GM21825 (cell line): ENCODE measurements around the gene FXYD4.

ENCODE experiments used
- ATAC-seq: cut with Tn5 transposase; IDR thresholded peaks from one replicate; pipeline ENCODE4 v1.9.1; 2021; ENCODE audit warnings: mild to moderate bottlenecking, moderate library complexity; ENCODE audit not compliant: unreplicated experiment

FXYD4 gene

GRCh38 chr10:43343126-43343525 is 28.3 kb upstream of the FXYD4 start:
- no peak for ATAC-seq

DNA sequence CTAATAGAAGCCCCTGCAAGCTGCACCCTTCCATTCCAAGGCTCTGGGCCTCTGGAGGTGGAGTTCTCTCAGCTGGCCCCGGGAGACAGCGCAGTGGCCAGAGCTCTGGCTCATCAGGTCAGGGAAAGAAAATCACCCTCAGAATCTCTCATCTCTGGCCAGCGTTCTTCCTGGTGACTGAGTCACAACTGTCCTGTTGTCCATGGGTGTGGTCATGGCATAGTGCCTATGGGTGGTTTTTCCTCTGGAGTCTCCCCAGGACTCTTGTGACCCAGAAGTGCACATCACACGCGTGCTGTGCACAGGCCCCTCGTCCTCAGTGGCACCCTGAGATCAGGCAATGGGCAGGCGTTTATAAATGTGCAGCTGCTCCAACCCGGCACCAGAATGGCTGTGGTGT is 27.4 kb upstream of the FXYD4 start:
- ATAC-seq: no peak

DNA sequence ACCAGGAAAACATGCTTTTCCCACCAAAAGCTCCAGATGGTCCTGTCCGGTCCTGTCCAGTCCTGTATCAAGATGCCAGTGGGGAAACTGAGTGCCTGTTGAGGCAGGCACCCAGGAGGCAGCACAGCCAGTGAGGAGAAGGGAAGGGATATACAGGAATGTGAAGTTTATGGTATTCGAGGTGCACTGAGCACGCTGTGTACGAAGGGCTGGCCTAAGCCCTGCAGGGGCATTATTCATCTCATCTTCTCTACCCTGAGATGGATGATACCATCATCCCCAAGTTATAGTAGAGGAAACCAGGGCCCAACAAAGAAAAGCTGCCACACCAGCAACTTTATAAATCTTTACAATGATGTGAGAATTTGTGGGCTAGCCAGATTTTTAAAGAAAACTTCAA is 23.4 kb upstream of the FXYD4 start:
- no peak for ATAC-seq

DNA sequence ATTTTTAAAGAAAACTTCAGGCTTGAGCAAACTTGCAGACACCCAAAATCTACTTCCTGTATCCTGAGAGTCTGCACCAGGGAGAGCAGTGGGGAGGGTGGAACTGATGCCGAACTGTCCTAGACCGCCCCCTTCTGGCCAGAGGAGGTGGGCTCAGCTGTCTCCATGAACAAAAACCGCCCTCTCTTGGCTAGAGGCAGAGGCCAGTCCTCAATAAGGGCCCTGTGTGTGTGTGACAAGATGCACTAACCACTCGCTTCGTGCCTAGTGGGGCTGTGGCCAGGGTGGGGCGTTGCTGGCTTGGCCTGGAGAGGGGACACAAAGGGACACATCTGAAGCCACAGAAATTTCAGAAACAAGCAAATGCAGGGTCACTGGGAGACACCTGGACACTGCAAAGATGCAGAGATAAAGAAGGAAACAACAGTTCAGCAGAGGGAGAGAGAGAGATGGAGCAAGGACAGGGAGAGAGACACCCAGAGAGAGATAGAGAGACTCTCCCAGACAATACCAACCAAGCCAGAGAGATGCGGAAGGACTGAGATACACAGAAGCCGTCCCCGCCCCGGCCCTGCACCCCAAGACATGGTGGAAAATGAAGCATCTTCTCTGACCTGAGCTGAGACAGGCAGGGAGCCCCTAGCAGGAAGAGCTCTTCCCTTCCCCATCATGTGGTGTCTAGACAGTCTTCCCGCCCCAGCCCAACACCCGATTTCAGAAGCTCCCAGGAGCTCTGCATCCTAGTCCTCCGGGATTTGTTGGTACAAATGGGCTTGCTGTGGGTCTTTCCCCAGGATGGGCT is 22.7 kb upstream of the FXYD4 start:
- ATAC-seq: peak; percentile 99

GRCh38 chr10:43350156-43350555 is 21.3 kb upstream of the FXYD4 start:
- no peak for ATAC-seq

DNA sequence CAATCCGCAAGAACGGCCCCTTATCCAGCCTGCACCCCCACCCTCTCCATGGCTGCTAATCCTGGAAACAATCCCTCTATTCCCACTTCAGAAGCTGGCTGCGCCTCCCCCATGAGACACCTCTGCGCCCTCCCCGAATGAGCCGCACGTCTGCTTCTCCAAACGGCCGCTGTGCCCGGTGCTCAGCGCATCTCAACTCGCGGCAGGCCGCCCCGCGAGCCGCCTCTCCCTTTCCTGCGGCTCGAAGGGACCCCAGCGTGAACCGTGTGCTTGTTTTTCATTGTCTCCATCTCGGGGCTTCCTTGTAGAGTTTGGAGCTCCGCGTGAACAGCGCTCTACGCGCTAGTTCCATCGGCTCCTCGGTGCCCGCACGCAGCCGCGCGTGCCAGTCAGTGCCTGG is 20.8 kb upstream of the FXYD4 start:
- ATAC-seq: no peak

- no peak for ATAC-seq
These were observed 20.1 kb upstream of the FXYD4 start for GRCh38 chr10:43351301-43351700.

DNA sequence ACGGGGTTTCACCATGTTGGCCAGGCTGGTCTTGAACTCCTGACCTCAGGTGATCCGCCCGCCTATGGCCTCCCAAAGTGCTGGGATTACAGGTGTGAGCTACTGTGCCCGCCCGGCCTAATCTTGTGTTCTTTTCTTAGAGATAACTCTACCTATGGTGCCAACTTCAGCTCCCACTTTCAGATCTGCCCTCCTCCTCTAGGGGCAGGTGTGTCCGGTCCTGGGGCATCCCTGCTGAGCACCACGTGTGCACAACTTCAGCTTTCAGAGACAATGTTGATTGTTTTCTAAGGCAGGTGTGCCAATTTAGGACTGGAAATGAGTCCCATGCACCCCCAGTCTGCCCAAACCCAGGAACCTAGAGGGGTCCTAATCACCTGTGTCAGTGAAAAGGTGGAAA is 18.5 kb upstream of the FXYD4 start:
- no peak for ATAC-seq

DNA sequence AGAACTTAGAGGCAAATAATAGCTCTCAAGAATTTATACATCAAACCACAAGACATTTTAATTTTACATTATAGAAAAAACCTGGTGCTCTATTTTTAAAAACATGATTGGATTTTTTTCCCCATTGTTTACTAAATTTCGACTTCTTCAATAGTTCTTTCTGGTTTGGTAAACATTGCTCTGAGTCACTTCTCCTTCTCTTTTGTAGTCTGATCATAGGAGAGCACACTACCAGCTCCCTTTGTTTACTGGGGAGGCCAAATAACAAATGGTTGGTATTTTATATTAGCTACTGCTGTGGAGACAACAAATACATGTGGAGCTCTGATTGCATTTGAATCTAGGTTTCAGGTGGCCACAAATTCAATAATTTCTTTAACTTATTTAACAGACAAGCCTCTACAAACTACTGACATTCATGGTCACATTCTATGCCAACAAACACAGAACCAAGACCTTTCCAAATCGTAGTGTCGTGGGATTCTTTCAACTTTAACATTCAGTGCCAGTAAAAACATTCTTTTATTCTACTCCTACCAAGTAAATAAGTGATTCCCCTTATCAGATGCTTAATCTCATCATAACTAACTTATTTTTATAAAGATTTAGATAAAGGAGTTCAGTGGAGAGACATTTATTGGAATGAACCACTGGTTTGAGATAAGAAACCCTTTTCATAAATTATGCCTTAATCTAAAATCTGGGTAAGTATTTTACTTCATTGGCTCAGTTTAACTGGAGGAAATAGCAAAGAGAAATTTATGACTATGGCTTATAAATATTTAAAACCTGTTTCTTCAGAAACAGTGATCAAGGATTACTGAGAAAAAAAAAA is 17.7 kb upstream of the FXYD4 start:
- ATAC-seq: no peak

GRCh38 chr10:43354330-43354635 is 17.2 kb upstream of the FXYD4 start:
- ATAC-seq: no peak

DNA sequence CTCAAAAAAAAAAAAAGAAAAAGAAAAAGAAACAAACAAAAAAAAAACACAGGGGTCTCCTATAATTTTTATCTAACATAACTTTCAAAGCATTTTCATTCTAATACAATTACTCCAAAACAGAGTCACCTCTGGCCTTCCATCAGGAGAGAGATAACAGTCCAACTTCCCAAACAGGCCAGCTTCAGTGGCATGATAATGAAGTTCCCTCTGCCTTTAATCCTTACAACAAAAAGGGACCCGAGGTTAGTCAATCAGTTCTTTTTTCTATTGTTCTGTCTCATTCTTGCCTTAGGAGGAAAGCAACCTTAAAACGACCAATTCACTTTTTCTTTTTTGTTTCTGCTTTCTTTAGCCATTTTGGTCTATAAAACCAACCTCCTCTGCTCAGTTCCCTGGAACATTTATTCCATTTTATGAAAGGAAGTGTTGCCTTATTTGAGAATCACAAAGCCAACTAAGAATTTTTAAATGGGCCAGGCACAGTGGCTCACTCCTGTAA is 16.5 kb upstream of the FXYD4 start:
- no peak for ATAC-seq

DNA sequence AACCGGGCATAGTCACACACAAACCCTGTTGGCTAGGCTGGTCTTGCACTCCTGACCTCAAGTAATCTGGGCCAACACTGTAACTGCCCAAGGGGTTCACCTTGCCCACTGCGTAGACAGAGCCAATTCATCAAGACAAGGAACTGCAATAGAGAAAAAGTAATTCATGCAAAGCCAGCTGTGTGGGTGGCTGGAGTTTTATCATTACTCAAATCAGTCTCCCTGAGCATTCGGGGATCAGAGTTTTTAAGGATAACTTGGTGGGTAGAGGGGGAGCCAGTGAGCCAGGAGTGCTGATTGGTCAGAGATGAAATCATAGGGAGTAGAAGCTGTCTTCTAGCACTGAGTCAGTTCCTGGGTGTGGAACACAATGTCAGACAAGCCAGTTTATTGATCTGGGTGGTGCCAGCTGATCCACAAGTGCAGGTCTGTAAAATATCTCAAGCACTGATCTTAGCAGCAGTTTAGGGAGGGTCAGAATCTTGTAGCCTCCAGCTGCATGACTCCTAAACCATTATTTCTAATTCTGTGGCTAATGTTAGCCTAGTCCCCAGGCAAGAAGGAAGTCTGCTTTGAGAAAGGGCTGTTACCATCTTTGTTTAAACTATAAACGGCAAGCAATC is 15.6 kb upstream of the FXYD4 start:
- ATAC-seq: no peak

GRCh38 chr10:43360086-43360485 is 11.3 kb upstream of the FXYD4 start:
- ATAC-seq: no peak

- no peak for ATAC-seq
These were observed 9.8 kb upstream of the FXYD4 start for GRCh38 chr10:43361547-43362190.

GRCh38 chr10:43362191-43362839 is 9.1 kb upstream of the FXYD4 start:
- ATAC-seq: peak; percentile 99

- no peak for ATAC-seq
These were observed 6.4 kb upstream of the FXYD4 start for GRCh38 chr10:43365001-43365400.

DNA sequence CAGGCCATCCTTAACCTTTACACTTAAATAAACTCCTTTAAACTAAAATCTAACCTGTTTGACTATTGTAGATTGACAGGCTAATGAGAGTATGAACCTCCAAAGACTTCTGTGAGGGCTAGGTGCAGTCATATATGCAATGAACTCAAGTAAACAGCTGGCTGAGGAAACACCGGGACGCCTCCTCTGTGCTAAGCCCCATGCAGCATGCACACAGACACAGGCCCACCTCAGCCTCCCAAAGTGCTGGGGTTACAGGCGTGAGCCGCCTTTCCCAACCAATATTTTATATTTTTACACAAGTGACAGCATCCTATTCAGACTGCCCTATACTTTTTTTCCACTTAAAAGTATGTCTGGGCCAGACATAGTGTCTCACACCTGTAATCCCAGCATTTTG is 1.5 kb upstream of the FXYD4 start:
- no peak for ATAC-seq

- ATAC-seq: no peak
These were observed 693 bp upstream of the FXYD4 start for GRCh38 chr10:43370671-43371215.

DNA sequence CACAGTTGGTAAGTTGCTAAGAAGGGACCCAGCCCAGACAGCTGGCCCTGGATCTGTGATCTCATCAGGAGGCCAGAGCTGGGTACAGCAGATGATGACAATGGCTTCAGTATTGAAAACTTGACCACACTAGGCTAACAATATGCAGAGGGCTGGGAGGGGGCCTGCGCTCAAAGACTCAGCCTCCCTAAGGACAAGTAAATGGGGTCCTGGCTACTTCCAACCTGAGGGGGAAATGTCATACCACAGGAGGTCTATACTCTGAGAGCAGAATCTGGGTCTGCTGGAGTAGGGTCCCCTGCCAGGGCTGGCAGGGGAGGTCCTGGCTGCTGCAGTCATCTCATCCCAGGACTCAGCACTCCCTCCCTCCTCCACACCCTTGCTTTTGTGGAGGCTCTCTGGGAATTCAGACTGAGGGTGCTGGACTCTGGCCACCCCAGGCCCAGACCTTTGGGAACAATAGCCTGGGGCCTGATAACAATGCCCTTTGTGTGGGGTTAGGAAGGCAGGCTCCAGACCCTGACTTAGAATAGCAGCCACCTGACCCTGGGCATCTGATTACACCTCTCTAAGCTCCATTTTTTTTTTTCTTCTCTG is 1.4 kb downstream of the FXYD4 start:
- ATAC-seq: no peak

GRCh38 chr10:43373461-43373860 is 2.0 kb downstream of the FXYD4 start:
- ATAC-seq: no peak
